ENCODE data around the gene SYT7.

The SYT7 gene

GRCh38 chr11:61534933-61535839, 45.7 kb downstream of the SYT7 start:
- DNase-seq, result no peak

GRCh38 chr11:61534025-61534932, 46.6 kb downstream of the SYT7 start:
- DNase-seq, result no peak

GRCh38 chr11:61533401-61533800, 47.5 kb downstream of the SYT7 start:
- peak; percentile 15 for DNase-seq

- DNase-seq, result no peak
These were observed 47.9 kb downstream of the SYT7 start for GRCh38 chr11:61533039-61533375.

GRCh38 chr11:61532134-61533038, 48.5 kb downstream of the SYT7 start:
- DNase-seq, result peak; percentile 27

GRCh38 chr11:61531044-61531443, 49.8 kb downstream of the SYT7 start:
- no peak for DNase-seq

GRCh38 chr11:61529537-61530225, 51.2 kb downstream of the SYT7 start:
- DNase-seq, result peak; percentile 19

GRCh38 chr11:61528114-61528513, 52.8 kb downstream of the SYT7 start:
- no peak for DNase-seq

- DNase-seq, result no peak
These were observed 53.7 kb downstream of the SYT7 start for GRCh38 chr11:61526956-61527731.

- DNase-seq, result no peak
These were observed 54.6 kb downstream of the SYT7 start for GRCh38 chr11:61526229-61526628.

GRCh38 chr11:61524963-61525587, 55.8 kb downstream of the SYT7 start:
- DNase-seq, result no peak

- DNase-seq, result no peak
These were observed 56.4 kb downstream of the SYT7 start for GRCh38 chr11:61524446-61524845.

GRCh38 chr11:61522881-61523280, 58.0 kb downstream of the SYT7 start:
- no peak for DNase-seq

- DNase-seq, result no peak
These were observed 62.7 kb downstream of the SYT7 start for GRCh38 chr11:61518032-61518795.

GRCh38 chr11:61516675-61517572, 64.0 kb downstream of the SYT7 start:
- DNase-seq, result peak; percentile 31

- no peak for DNase-seq
These were observed 64.7 kb downstream of the SYT7 start for GRCh38 chr11:61516191-61516590.

GRCh38 chr11:61515686-61516085, 65.2 kb downstream of the SYT7 start:
- no peak for DNase-seq

GRCh38 chr11:61514050-61514917, 66.6 kb downstream of the SYT7 start:
- no peak for DNase-seq

All from NCI-H1092 treated with DMSO at 0.1 percent for 48 hours (cell line).